D721Med (cell line): ENCODE results near the gene GTPBP2.

Source experiments
- DNase-seq: peaks from one replicate; pipeline ENCODE4 v3.0.0; 2011; ENCODE audit warnings: low spot score; ENCODE audit not compliant: insufficient read length
- FAIRE-seq: peaks from 2 replicates; lab custom pipeline; 2011; peaks lifted over from hg19 to GRCh38; lab: Jason Lieb, UNC
- TF ChIP-seq, protein P1 (sequence below): IDR thresholded peaks from 2 replicates; pipeline ENCODE4 v1.5.1; 2012; ENCODE audit warnings: mild to moderate bottlenecking, control low read depth; ENCODE audit not compliant: insufficient read depth; ENCODE audit errors: missing control alignments

GTPBP2 gene

GRCh38 chr6:43648248-43648647, 19.2 kb upstream of the GTPBP2 start:
- TF ChIP-seq, protein P1, sequence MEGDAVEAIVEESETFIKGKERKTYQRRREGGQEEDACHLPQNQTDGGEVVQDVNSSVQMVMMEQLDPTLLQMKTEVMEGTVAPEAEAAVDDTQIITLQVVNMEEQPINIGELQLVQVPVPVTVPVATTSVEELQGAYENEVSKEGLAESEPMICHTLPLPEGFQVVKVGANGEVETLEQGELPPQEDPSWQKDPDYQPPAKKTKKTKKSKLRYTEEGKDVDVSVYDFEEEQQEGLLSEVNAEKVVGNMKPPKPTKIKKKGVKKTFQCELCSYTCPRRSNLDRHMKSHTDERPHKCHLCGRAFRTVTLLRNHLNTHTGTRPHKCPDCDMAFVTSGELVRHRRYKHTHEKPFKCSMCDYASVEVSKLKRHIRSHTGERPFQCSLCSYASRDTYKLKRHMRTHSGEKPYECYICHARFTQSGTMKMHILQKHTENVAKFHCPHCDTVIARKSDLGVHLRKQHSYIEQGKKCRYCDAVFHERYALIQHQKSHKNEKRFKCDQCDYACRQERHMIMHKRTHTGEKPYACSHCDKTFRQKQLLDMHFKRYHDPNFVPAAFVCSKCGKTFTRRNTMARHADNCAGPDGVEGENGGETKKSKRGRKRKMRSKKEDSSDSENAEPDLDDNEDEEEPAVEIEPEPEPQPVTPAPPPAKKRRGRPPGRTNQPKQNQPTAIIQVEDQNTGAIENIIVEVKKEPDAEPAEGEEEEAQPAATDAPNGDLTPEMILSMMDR: no peak
- DNase-seq: no peak
- FAIRE-seq: no peak

DNA sequence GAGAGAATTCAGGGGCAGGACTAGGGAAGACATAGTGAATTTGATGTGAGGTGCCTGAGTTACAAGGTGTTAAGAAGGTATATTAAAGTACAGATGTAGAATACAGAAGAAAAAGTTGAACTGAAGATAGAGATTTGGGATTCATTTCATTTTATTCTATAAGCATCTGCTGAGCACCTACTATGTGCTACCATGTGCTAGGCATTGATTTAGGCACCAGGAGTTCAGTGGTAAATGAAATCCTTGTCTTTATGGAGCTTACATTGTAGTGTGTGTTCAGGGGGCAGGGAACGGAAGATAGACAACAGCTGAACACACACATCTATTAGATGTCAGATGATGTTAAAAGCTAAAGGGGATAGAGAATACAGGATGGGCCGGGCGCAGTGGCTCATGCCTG, 18.5 kb upstream of the GTPBP2 start:
- no peak for FAIRE-seq
- no peak for DNase-seq

GRCh38 chr6:43645613-43645964, 16.5 kb upstream of the GTPBP2 start:
- no peak for FAIRE-seq
- TF ChIP-seq, protein P1: no peak
- no peak for DNase-seq

More for the DNA sequence above, 18.5 kb upstream of the GTPBP2 start:
- TF ChIP-seq, protein P1: no peak

DNA sequence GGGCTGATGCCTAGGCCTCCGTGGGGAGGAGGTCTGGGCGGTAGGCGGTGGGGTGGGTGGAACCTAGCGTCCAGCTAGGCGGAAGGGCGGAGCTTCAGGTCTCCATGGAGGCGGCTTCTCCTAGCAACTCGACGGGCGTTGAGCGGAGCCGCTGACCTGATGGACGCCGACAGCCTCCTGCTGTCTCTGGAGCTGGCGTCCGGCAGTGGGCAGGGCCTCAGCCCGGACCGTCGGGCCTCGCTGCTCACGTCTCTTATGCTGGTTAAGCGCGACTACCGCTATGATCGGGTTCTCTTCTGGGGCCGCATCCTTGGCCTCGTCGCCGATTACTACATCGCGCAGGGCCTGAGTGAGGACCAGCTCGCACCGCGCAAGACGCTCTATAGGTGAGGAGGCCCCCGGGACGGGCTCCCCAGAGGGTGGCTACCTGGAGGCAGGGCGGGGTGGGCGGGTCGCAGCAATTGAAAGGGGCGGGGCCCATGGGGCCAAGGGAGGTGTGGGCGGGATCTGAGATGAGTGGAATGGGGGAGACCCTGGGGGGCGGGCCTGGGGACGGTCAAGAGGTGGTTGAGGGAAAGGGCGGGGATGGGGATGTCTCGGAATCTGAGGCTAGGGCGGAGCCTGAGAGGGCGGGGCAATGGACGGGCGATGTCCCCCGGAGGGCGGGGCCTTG, 16.0 kb upstream of the GTPBP2 start, which contains the start of gene RSPH9:
Gene RSPH9, plus strand, starts transcription at position 97 of the 673 bp plus-strand sequence. Its CDS starts 63 bp downstream, at position 160.
- DNase-seq (no peak), FAIRE-seq (no peak)

DNA sequence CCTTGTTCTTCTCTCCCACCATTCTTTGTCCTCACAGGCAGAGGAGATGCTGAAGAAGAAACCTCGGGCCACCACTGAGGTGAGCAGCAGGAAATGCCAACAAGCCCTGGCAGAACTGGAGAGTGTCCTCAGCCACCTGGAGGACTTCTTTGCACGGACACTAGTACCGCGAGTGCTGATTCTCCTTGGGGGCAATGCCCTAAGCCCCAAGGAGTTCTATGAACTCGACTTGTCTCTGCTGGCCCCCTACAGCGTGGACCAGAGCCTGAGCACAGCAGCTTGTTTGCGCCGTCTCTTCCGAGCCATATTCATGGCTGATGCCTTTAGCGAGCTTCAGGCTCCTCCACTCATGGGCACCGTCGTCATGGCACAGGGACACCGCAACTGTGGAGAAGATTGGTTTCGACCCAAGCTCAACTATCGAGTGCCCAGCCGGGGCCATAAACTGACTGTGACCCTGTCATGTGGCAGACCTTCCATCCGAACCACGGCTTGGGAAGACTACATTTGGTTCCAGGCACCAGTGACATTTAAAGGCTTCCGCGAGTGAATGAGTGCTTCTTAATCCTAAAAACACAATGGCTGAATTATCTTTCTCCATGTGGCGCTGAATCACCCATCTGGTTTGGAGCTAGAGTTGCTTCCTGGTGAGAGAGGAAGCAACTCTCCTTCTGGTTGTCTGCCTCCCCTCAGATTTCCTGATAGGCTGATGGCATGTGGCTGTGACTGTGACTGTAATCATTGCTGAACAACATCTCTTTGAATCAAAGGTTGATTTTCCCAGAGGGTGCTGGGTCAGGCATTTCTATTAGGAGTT, 11.1 kb upstream of the GTPBP2 start:
- FAIRE-seq: no peak
- no peak for DNase-seq
- TF ChIP-seq, protein P1: no peak

More for the DNA sequence above, 16.0 kb upstream of the GTPBP2 start, which contains the start of gene RSPH9:
- TF ChIP-seq, protein P1: no peak

- TF ChIP-seq, protein P1: no peak
- DNase-seq (no peak), FAIRE-seq (no peak)
Observed at GRCh38 chr6:43636308-43636659, 7.2 kb upstream of the GTPBP2 start.
